ENCODE results near the gene UBE4A.

The UBE4A gene

DNA sequence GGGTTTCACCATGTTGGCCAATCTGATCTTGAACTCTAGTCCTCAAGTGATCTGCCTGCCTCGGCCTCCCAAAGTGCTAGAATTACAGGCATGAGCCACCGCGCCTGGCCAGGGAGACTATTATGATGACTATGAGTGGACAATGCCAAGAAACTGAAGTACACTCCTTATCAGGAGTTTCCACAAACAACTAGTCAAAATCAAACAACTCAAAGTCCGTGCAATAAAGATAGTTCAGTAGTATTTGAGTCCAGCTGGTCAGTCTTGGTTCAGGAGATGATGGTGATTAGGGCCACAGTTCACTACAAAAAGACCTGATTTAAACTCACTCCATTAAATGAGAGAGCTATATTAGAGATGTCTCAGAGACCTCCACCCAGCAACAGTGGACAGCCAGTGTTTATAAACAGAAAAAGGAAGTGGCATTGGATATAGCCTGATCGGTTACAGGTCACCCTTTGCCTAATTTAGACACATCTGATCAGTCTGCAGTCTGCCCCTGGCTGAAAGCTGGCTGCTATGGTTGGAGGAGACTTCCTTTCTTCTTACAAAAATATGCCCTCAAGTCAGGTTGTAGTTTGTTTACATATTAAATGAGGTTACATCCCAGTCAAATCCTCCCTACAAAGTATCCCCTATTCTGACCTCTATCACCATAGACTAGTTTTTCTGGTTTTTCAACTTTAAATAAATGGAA lies 37.9 kb upstream of the UBE4A start:
- H3K4me3 ChIP-seq (ENCODE audit: low read length) = no peak overlapping the region
- H3K36me3 ChIP-seq (ENCODE audit: control insufficient read depth, insufficient read depth, low read length) = no peaks in the 10 kb centered on the region
- H3K4me1 ChIP-seq (ENCODE audit: control insufficient read depth, insufficient read depth, low read length) = peaks cover 44% of the 10 kb centered on the region
- H3K9me3 ChIP-seq (ENCODE audit: control insufficient read depth, low read length) = no peaks in the 10 kb centered on the region
- H3K9ac ChIP-seq (ENCODE audit: low read length) = no peak overlapping the region
- no peaks in the 10 kb centered on the region for H3K27me3 ChIP-seq (ENCODE audit: control insufficient read depth, insufficient read depth, low read length)

- Histone ChIP-seq H3K36me3 (ENCODE audit: control insufficient read depth, insufficient read depth, low read length) (no peaks in the 10 kb centered on the region), H3K9me3 (ENCODE audit: control insufficient read depth, low read length) (no peaks in the 10 kb centered on the region), H3K9ac (ENCODE audit: low read length) (no peak overlapping the region), H3K4me1 (ENCODE audit: control insufficient read depth, insufficient read depth, low read length) (peaks cover 34% of the 10 kb centered on the region), H3K27me3 (ENCODE audit: control insufficient read depth, insufficient read depth, low read length) (no peaks in the 10 kb centered on the region), H3K4me3 (ENCODE audit: low read length) (no peak overlapping the region)
Observed at GRCh38 chr11:118322721-118323120, 36.7 kb upstream of the UBE4A start.

- no peaks in the 10 kb centered on the region for H3K9me3 ChIP-seq (ENCODE audit: control insufficient read depth, low read length)
- H3K4me1 ChIP-seq (ENCODE audit: control insufficient read depth, insufficient read depth, low read length) = peaks cover 10% of the 10 kb centered on the region
- H3K4me3 ChIP-seq (ENCODE audit: low read length) = no peak overlapping the region
- no peaks in the 10 kb centered on the region for H3K27me3 ChIP-seq (ENCODE audit: control insufficient read depth, insufficient read depth, low read length)
- H3K9ac ChIP-seq (ENCODE audit: low read length) = no peak overlapping the region
- H3K36me3 ChIP-seq (ENCODE audit: control insufficient read depth, insufficient read depth, low read length) = no peaks in the 10 kb centered on the region
Observed at GRCh38 chr11:118325283-118325682, 34.1 kb upstream of the UBE4A start.

- Histone ChIP-seq H3K36me3 (ENCODE audit: control insufficient read depth, insufficient read depth, low read length) (no peaks in the 10 kb centered on the region), H3K27me3 (ENCODE audit: control insufficient read depth, insufficient read depth, low read length) (no peaks in the 10 kb centered on the region), H3K9me3 (ENCODE audit: control insufficient read depth, low read length) (no peaks in the 10 kb centered on the region), H3K4me1 (ENCODE audit: control insufficient read depth, insufficient read depth, low read length) (no peaks in the 10 kb centered on the region), H3K4me3 (ENCODE audit: low read length) (no peak overlapping the region), H3K9ac (ENCODE audit: low read length) (no peak overlapping the region)
Observed at GRCh38 chr11:118328745-118329144, 30.7 kb upstream of the UBE4A start.

DNA sequence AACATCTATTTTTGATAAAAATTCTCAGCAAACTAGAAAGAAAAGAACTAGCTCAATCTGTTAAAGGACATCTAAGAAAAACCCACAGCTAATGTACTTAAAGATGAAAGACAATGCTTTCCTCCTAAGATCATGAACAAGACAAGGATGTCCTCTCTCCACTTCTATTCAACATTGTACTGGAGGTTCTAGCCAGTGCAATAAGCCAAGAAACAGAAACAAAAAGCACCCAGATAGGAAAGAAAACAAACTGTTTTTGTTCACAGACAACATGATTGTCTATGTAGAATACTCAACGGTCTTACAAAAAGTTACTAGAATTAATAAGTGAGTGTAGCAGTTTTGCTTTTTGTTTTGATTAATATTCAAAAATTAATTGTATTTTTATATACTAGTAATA lies 24.7 kb upstream of the UBE4A start:
- H3K9me3 ChIP-seq (ENCODE audit: control insufficient read depth, low read length) = no peaks in the 10 kb centered on the region
- peaks cover 10% of the 10 kb centered on the region for H3K4me1 ChIP-seq (ENCODE audit: control insufficient read depth, insufficient read depth, low read length)
- H3K4me3 ChIP-seq (ENCODE audit: low read length) = no peak overlapping the region
- H3K36me3 ChIP-seq (ENCODE audit: control insufficient read depth, insufficient read depth, low read length) = no peaks in the 10 kb centered on the region
- H3K9ac ChIP-seq (ENCODE audit: low read length) = no peak overlapping the region
- no peaks in the 10 kb centered on the region for H3K27me3 ChIP-seq (ENCODE audit: control insufficient read depth, insufficient read depth, low read length)

DNA sequence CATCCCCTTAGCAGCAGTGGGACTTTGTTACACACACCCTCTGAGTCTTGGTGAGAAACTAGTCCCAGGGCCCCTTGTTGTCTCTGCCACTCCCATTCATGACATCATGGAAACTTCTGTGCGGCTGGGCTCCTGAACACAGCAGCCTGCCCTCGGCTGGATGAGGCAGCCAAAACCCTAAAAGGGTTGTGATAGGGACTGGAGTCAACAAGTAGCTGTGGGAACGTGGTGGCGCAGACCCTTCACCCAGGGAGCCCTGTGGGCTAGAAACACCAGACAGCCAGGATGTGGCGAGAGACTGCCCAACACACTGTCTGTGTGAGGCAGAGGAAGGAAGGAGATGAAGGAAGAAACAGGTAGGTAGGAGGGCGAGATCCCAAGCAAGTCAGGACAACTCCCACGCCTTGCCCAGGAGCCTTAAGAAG lies 20.8 kb upstream of the UBE4A start:
- Histone ChIP-seq H3K4me3 (ENCODE audit: low read length) (no peak overlapping the region), H3K36me3 (ENCODE audit: control insufficient read depth, insufficient read depth, low read length) (no peaks in the 10 kb centered on the region), H3K27me3 (ENCODE audit: control insufficient read depth, insufficient read depth, low read length) (no peaks in the 10 kb centered on the region), H3K9me3 (ENCODE audit: control insufficient read depth, low read length) (no peaks in the 10 kb centered on the region), H3K4me1 (ENCODE audit: control insufficient read depth, insufficient read depth, low read length) (peaks cover 10% of the 10 kb centered on the region), H3K9ac (ENCODE audit: low read length) (peak overlapping the region; percentile 13)

DNA sequence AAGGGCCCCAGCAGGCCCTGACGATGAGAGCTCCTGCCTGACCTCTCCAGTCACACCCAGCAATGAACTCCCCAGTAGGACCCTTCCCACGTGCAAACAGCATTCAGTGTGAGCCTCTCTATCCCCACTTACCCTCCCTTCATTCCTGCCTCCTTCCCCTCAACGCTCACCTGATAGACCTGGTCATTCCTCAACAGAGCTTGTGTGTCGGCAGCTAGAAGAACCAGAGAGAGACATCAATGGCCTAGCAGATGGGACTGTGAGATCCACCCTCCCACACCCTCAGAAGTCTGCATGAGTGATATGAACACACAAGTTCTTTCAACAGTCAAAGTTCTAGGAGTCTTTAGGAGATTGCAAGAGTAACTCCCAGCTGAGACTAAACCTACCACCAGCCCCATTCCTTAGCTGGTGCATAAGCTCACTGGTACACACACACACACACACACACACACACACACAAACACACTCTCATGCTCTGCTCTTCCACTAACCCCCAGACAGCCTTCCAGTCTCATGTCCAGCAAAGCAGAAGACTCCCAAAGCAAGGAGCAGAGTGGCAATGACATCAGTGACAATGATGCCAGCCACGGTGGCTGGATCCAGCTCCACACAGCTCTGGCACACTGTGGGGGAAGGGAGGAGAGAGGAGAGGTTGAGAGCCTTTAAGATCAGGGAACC lies 20.0 kb upstream of the UBE4A start:
- no peaks in the 10 kb centered on the region for H3K27me3 ChIP-seq (ENCODE audit: control insufficient read depth, insufficient read depth, low read length)
- H3K9me3 ChIP-seq (ENCODE audit: control insufficient read depth, low read length) = no peaks in the 10 kb centered on the region
- H3K9ac ChIP-seq (ENCODE audit: low read length) = no peak overlapping the region
- H3K4me1 ChIP-seq (ENCODE audit: control insufficient read depth, insufficient read depth, low read length) = peaks cover 10% of the 10 kb centered on the region
- no peak overlapping the region for H3K4me3 ChIP-seq (ENCODE audit: low read length)
- H3K36me3 ChIP-seq (ENCODE audit: control insufficient read depth, insufficient read depth, low read length) = no peaks in the 10 kb centered on the region

- Histone ChIP-seq H3K27me3 (ENCODE audit: control insufficient read depth, insufficient read depth, low read length) (no peaks in the 10 kb centered on the region), H3K4me3 (ENCODE audit: low read length) (no peak overlapping the region), H3K4me1 (ENCODE audit: control insufficient read depth, insufficient read depth, low read length) (peaks cover 13% of the 10 kb centered on the region), H3K36me3 (ENCODE audit: control insufficient read depth, insufficient read depth, low read length) (no peaks in the 10 kb centered on the region), H3K9ac (ENCODE audit: low read length) (no peak overlapping the region), H3K9me3 (ENCODE audit: control insufficient read depth, low read length) (no peaks in the 10 kb centered on the region)
Observed at GRCh38 chr11:118340449-118340848, 19.0 kb upstream of the UBE4A start.

DNA sequence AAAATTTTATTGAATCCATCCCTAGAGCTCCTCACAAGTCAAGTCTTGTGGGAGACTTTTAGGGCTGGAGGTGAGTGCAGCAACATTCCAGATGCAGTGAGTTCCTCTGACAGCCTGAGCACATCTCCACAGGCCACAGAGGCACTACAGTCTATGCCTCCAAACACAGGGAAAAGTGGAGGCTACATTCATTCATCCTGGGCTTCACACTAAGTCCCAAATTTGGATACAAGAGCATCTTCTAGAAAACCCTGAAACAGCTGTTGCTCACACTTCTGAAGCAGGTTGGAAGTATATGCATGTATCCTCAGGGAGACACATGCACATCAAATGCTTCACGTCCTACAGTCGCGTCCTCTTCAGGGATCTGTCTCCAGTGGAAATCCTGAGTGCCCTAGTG lies 18.1 kb upstream of the UBE4A start:
- no peak overlapping the region for H3K9ac ChIP-seq (ENCODE audit: low read length)
- no peaks in the 10 kb centered on the region for H3K36me3 ChIP-seq (ENCODE audit: control insufficient read depth, insufficient read depth, low read length)
- peaks cover 13% of the 10 kb centered on the region for H3K4me1 ChIP-seq (ENCODE audit: control insufficient read depth, insufficient read depth, low read length)
- no peaks in the 10 kb centered on the region for H3K9me3 ChIP-seq (ENCODE audit: control insufficient read depth, low read length)
- H3K4me3 ChIP-seq (ENCODE audit: low read length) = no peak overlapping the region
- H3K27me3 ChIP-seq (ENCODE audit: control insufficient read depth, insufficient read depth, low read length) = no peaks in the 10 kb centered on the region

GRCh38 chr11:118341815-118342489 lies 17.4 kb upstream of the UBE4A start:
- no peaks in the 10 kb centered on the region for H3K9me3 ChIP-seq (ENCODE audit: control insufficient read depth, low read length)
- H3K9ac ChIP-seq (ENCODE audit: low read length) = no peak overlapping the region

GRCh38 chr11:118342503-118343161 lies 16.8 kb upstream of the UBE4A start, which contains the start of gene CD3D:
CD3D (minus strand) TSS chr11:118342705; CDS start chr11:118342607, 98 bp downstream.
- Histone ChIP-seq H3K4me3 (ENCODE audit: low read length) (no peak within 1 kb of the TSS), H3K27me3 (ENCODE audit: control insufficient read depth, insufficient read depth, low read length) (no peaks in the 10 kb centered on the region), H3K9ac (ENCODE audit: low read length) (no peak within 1 kb of the TSS), H3K9me3 (ENCODE audit: control insufficient read depth, low read length) (no peaks in the 10 kb centered on the region), H3K36me3 (ENCODE audit: control insufficient read depth, insufficient read depth, low read length) (no peaks in the 10 kb centered on the region), H3K4me1 (ENCODE audit: control insufficient read depth, insufficient read depth, low read length) (peaks cover 13% of the 10 kb centered on the region)

More at GRCh38 chr11:118341815-118342489, 17.4 kb upstream of the UBE4A start:
- H3K4me1 ChIP-seq (ENCODE audit: control insufficient read depth, insufficient read depth, low read length) = peaks cover 13% of the 10 kb centered on the region
- H3K36me3 ChIP-seq (ENCODE audit: control insufficient read depth, insufficient read depth, low read length) = no peaks in the 10 kb centered on the region
- H3K4me3 ChIP-seq (ENCODE audit: low read length) = no peak overlapping the region
- H3K27me3 ChIP-seq (ENCODE audit: control insufficient read depth, insufficient read depth, low read length) = no peaks in the 10 kb centered on the region

DNA sequence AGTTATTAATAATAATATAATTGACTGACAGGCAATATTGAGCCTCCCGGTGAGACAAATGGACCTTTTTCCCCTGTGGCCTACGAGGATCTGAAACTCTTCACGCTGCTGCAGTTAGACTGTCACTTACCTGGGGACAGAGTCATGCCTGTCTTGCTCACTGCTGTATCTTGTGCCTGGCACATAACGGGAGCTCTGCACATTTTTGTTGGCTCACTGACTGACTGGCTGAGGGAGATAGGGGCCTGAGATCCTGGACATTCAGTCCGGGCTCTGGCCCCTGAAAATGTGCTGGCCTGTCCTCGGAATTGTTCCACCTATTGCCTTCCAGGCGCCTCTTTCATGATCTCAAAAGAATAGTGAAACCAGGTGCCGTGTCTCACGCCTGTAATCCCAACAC lies 16.2 kb upstream of the UBE4A start:
- no peaks in the 10 kb centered on the region for H3K27me3 ChIP-seq (ENCODE audit: control insufficient read depth, insufficient read depth, low read length)
- H3K9me3 ChIP-seq (ENCODE audit: control insufficient read depth, low read length) = no peaks in the 10 kb centered on the region
- peaks cover 12% of the 10 kb centered on the region for H3K4me1 ChIP-seq (ENCODE audit: control insufficient read depth, insufficient read depth, low read length)
- no peak overlapping the region for H3K9ac ChIP-seq (ENCODE audit: low read length)
- no peaks in the 10 kb centered on the region for H3K36me3 ChIP-seq (ENCODE audit: control insufficient read depth, insufficient read depth, low read length)
- H3K4me3 ChIP-seq (ENCODE audit: low read length) = no peak overlapping the region

All from mucosa of stomach (tissue), 1 donor.